Smooth muscle cell (in vitro differentiated cells): Measurements from ENCODE around the gene AVP. TPM values are rescaled to one million over a fixed set of nuclear protein-coding genes. Genes with fewer than 3 reads are reported as not detected.

ENCODE experiments used
- polyA plus RNA-seq: library from polyadenylated mRNA; unstranded; fragments of >200 nt; fragmentation: Nextera tagmentation; extraction: Ambion mirVana; gene quantifications from 2 replicates; pipeline ENCODE4 v1.2.1, GENCODE V29; 2016
- total RNA-seq: library from RNA; depleted of rRNA; stranded (reverse); fragments of >200 nt; gene quantifications from 2 replicates; pipeline ENCODE4 v1.2.3, GENCODE V29; 2014

AVP gene
- total and polyA plus RNA-seq, 2 experiments from 2014 or later = not detected

Other genes with a start within 250 kb of the AVP start
- 18.7 and 24.2 TPM in 2 replicates for gene PCED1A, start 244.1 kb downstream of the AVP start, total RNA-seq
- gene PCED1A, start 244.1 kb downstream of the AVP start, polyA plus RNA-seq = 43.7 and 46.7 TPM in 2 replicates
- gene VPS16, start 244.0 kb downstream of the AVP start, total RNA-seq = 26.3 and 30.2 TPM in 2 replicates
- gene VPS16, start 244.0 kb downstream of the AVP start, polyA plus RNA-seq = 32.4 and 36.9 TPM in 2 replicates
- 48.9 and 66.1 TPM in 2 replicates for gene PTPRA, start 211.2 kb downstream of the AVP start, total RNA-seq
- 35.3 and 38.4 TPM in 2 replicates for gene PTPRA, start 211.2 kb downstream of the AVP start, polyA plus RNA-seq
- gene GNRH2, start 41.1 kb downstream of the AVP start, total RNA-seq = not detected in 2 replicates
- gene GNRH2, start 41.1 kb downstream of the AVP start, polyA plus RNA-seq = not detected in 2 replicates
- gene MRPS26, start 38.7 kb downstream of the AVP start, total RNA-seq = 18.3 and 24.4 TPM in 2 replicates
- 62.9 and 79.6 TPM in 2 replicates for gene MRPS26, start 38.7 kb downstream of the AVP start, polyA plus RNA-seq
- gene OXT, start 13.1 kb downstream of the AVP start, total RNA-seq = not detected in 2 replicates
- 2.8 and 3.5 TPM in 2 replicates for gene OXT, start 13.1 kb downstream of the AVP start, polyA plus RNA-seq
- 17.2 and 24.2 TPM in 2 replicates for gene FASTKD5, start 75.1 kb upstream of the AVP start, total RNA-seq
- 11.8 TPM in 2 replicates for gene FASTKD5, start 75.1 kb upstream of the AVP start, polyA plus RNA-seq
- gene UBOX5, start 75.1 kb upstream of the AVP start, total RNA-seq = 3.4 and 4.9 TPM in 2 replicates
- gene UBOX5, start 75.1 kb upstream of the AVP start, polyA plus RNA-seq = 8.1 and 9.0 TPM in 2 replicates
- gene LZTS3, start 88.8 kb upstream of the AVP start, total RNA-seq = 3.6 and 6.9 TPM in 2 replicates
- 6.1 and 9.0 TPM in 2 replicates for gene LZTS3, start 88.8 kb upstream of the AVP start, polyA plus RNA-seq
- gene DDRGK1, start 120.0 kb upstream of the AVP start, total RNA-seq = 20.4 and 55.4 TPM in 2 replicates
- gene DDRGK1, start 120.0 kb upstream of the AVP start, polyA plus RNA-seq = 48.0 and 66.6 TPM in 2 replicates
- 18.9 and 20.4 TPM in 2 replicates for gene ITPA, start 124.8 kb upstream of the AVP start, total RNA-seq
- gene ITPA, start 124.8 kb upstream of the AVP start, polyA plus RNA-seq = 51.6 and 55.8 TPM in 2 replicates
- gene SLC4A11, start 154.5 kb upstream of the AVP start, total RNA-seq = 0.27 and 0.45 TPM in 2 replicates
- gene SLC4A11, start 154.5 kb upstream of the AVP start, polyA plus RNA-seq = 1.5 and 3.4 TPM in 2 replicates